Stimulated activated CD8-positive, alpha-beta memory T cell treated with anti-CD3 and anti-CD28 coated beads, Interleukin-7, amount 100 ng/mL, for 48 hours (primary cell): ENCODE data around the gene COX19.
"Not testable (repeated sequence)": the region's sequence is repeated elsewhere in the genome, so short reads cannot be mapped to it uniquely, and the experiment has no call there.

Source experiments
- DNase-seq, 2 donors: peaks; one replicate each; pipeline ENCODE4 v3.0.0-alpha.2; 2020; ENCODE audit warnings: low read depth in 1 of 2; ENCODE audit errors: extremely low read depth in 1 of 2

COX19 gene

GRCh38 chr7:931871-932650, 43.3 kb downstream of the COX19 start:
- no peak for DNase-seq

- DNase-seq = no peak
Observed at GRCh38 chr7:930975-931758, 44.2 kb downstream of the COX19 start.

GRCh38 chr7:929311-929711, 46.0 kb downstream of the COX19 start:
- DNase-seq = no peak

GRCh38 chr7:927031-927671, 48.2 kb downstream of the COX19 start:
- DNase-seq = no peak

GRCh38 chr7:926061-927030, 49.0 kb downstream of the COX19 start:
- no peak for DNase-seq

GRCh38 chr7:925601-926000, 49.7 kb downstream of the COX19 start:
- DNase-seq = peak; percentile 80 to 84

GRCh38 chr7:924541-925231, 50.7 kb downstream of the COX19 start:
- peak; percentile 76 to 83 for DNase-seq

- not testable (repeated sequence) for DNase-seq
Observed at GRCh38 chr7:924042-924441, 51.3 kb downstream of the COX19 start.

- DNase-seq = peak; percentile 88 to 96
Observed at GRCh38 chr7:923108-924041, 52.0 kb downstream of the COX19 start.

GRCh38 chr7:922334-923107, 52.8 kb downstream of the COX19 start:
- peak in 1 of 2 donors; percentile 46 for DNase-seq

GRCh38 chr7:921581-922333, 53.6 kb downstream of the COX19 start:
- DNase-seq = no peak

- DNase-seq = no peak
Observed at GRCh38 chr7:921071-921461, 54.3 kb downstream of the COX19 start.

- no peak for DNase-seq
Observed at GRCh38 chr7:920351-921070, 54.8 kb downstream of the COX19 start.

- DNase-seq = no peak
Observed at GRCh38 chr7:919924-920341, 55.4 kb downstream of the COX19 start.

- DNase-seq = no peak
Observed at GRCh38 chr7:919114-919442, 56.3 kb downstream of the COX19 start.

- no peak for DNase-seq
Observed at GRCh38 chr7:918441-919113, 56.8 kb downstream of the COX19 start.
